GM19239 (cell line): ENCODE data around the gene GFER.

Experiments used
- DNase-seq: peaks from one replicate; pipeline ENCODE4 v3.0.0; 2011; ENCODE audit warnings: low spot score; ENCODE audit not compliant: insufficient read length
- FAIRE-seq: peaks from 2 replicates; lab custom pipeline; 2011; peaks lifted over from hg19 to GRCh38; lab: Jason Lieb, UNC

GFER gene

GRCh38 chr16:2035431-2036199 lies 51.6 kb downstream of the GFER start:
- no peak for DNase-seq
- no peak for FAIRE-seq

GRCh38 chr16:2036200-2036966 lies 52.4 kb downstream of the GFER start:
- no peak for DNase-seq
- FAIRE-seq: no peak

GRCh38 chr16:2037115-2037514 lies 53.1 kb downstream of the GFER start:
- DNase-seq (no peak), FAIRE-seq (no peak)
